Posterior vena cava (tissue), 2 donors: ENCODE results near the gene RACGAP1. TPM values are rescaled to one million over a fixed set of nuclear protein-coding genes. Genes with fewer than 3 reads are reported as not detected.

ENCODE experiments used
- DNase-seq: peaks from one replicate; pipeline ENCODE4 v3.0.0-alpha.2; 2020; ENCODE audit warnings: low spot score
- intact Hi-C, 2 donors: fragments of 100-400 bp; cut with DNase I; formaldehyde crosslinking; loops; one replicate each; pipeline versions ENCODE4 v1.14.1 to v1.14.2; 2022 to 2023
- total RNA-seq, 2 donors: library from RNA; stranded (reverse); fragmentation: NEBNext Ultra II Directional; extraction: Animal tissue kit (Norgen Biotek cat#: 25700); gene quantifications; one replicate each; pipeline ENCODE4 v1.2.1, GENCODE V29; 2021
- donor health status: DM: yes; HTN: yes; CAD: no.
- donor health status: DM: yes; HTN: yes; CAD: no.

RACGAP1 gene
- total RNA-seq, 2 donors from 2014 or later, result 9.9 to 10.5 TPM

- peak; percentile 80 for DNase-seq
- intact Hi-C loops, result loop anchor here in 1 of 2 donors (5.0 to 10.0 kb wide), 2 partner anchors 91 to 193 kb away; no protein-coding TSS in a partner anchor
These were observed 32.8 kb upstream of the RACGAP1 start for GRCh38 chr12:50057896-50058670.

- intact Hi-C loops, result loop anchor here in 1 of 2 donors (5.0 to 10.0 kb wide), 2 partner anchors 90 to 192 kb away; no protein-coding TSS in a partner anchor
- peak; percentile 90 for DNase-seq
These were observed 31.9 kb upstream of the RACGAP1 start, which contains the start of gene ASIC1 for GRCh38 chr12:50057000-50057841. Gene ASIC1, plus strand, starts transcription at chr12:50057596. Its CDS starts 1,171 bp downstream, at chr12:50058767.

DNA sequence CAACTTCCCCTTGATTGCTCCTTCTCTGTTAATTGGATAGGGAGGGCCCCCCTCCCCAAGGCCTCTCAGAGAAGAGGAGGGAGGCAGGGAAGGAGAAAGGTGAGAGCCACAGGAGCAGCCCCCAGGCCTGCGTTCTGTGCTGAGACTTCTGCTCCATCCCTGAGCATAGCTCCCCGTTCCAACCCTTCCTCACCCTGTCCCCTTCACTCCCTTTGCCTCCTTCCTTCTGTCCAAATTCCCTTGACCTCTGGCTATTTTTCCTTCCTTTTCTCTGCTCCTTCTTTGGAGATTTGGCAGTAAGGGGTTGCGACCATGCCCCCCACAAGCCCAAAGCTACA, 31.3 kb upstream of the RACGAP1 start:
- intact Hi-C loops, result loop anchor here in 1 of 2 donors (5.0 to 10.0 kb wide), 2 partner anchors 89 to 192 kb away; no protein-coding TSS in a partner anchor

DNA sequence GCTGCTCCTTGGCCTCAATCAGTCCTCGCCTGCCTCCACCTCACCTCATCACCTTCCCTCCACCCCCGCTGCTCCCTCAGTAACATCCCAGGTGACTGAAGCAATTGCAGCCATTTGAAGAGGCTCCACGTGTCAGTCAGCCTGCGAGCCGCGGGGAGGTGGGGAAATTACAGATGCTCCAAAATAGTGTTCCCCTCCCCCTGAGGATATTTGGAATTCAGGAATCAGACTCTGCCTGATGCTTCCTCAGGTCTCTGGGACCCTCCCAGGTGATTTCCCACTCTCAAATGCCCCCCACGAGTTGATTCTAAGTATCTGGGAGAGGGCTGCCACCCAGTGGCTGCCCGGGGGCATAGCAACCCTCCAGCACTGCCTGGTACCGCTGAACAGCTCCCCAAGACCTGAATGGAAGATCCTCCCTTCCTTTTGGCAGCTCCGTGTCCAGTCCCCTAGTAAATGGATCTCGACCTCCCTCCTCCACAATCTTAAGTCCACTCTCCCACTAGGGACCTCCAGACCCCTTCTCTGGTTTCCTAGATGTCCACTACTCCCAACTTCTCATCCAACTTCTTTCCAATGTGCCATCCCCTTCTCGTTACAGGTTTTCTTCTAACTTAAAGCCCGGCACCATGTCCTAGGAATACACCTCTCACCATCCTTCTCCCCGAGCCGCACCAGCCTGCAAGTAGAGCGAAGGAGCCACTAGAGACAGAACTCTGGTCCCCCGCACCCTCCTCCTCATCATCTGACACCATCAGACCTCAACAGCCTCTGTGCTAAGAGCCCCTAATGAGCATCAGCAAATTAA, 30.7 kb upstream of the RACGAP1 start:
- DNase-seq, result no peak
- intact Hi-C loops, result loop anchor here in 1 of 2 donors (5.0 to 10.0 kb wide), 2 partner anchors 89 to 191 kb away; no protein-coding TSS in a partner anchor

More for the DNA sequence above, 31.3 kb upstream of the RACGAP1 start:
- no peak for DNase-seq

DNA sequence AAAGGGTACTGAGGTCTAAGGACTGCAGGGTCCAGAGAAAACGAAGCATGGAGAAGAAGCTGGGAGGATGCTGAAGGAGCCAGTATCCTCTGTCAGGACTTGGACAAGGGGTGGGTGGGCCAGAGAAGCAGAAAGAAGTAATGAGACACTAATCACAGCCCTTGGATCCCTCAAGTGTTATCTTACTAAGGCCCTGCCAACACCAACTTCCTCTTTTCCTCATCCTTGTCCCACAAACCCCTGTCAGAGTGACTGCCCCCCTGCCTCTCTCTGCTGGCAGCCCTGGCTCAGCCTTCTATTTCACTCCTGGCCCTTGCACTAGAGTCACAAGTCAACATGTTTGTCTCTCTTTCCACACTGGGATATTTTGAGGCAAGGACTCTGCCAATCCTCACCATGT, 28.3 kb upstream of the RACGAP1 start:
- DNase-seq, result no peak
- intact Hi-C loops, result loop anchor here in 1 of 2 donors (10.0 kb wide), 1 partner anchor 189 kb away; no protein-coding TSS in a partner anchor

DNA sequence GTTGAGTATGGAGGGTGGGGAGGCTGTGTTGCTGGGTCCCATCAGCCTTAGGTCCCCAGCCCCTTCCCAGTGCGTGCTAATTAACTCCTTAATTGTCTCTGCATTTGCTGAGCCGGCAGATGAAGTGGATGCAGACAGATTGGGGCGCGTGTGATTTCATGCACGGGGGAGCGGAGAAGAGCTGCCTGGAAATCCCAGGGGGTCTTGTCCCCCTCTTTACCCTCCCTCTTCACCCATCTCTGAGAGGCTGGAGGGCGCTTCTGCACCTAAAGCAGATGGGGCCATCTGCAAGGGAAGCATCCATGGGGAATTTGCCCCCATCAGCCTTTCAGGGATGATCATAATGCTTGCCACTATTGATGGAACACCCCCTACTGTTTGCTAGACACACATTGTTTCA, 27.7 kb upstream of the RACGAP1 start:
- no peak for DNase-seq
- intact Hi-C loops, result loop anchor here (1.0 to 10.0 kb wide), 2 partner anchors 92 to 188 kb away; partner anchors contain the start of gene AQP5 (in 1 of the 2)

DNA sequence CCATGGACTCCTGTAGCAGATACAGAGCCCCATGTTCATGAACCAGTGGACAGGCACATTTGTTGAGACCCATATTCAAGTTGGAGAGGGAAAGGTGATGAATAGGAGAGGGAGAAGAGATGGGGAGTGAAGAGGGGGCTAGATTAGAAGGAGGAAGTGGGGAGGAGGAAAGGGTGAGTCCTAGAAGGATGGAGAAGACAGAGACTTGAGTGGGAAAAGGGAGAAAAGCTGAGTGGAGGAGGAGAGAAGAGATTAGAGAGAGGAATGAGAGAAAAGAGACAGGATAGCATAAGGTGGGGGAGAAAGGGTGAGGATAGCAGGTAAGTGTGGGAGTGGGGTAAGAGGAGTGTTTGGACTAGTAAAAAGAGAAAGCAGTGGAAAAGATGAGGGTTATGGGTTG, 27.2 kb upstream of the RACGAP1 start:
- DNase-seq, result no peak
- intact Hi-C loops, result loop anchor here (1.0 to 10.0 kb wide), 2 partner anchors 91 to 188 kb away; partner anchors contain the start of gene AQP5 (in 1 of the 2)

DNA sequence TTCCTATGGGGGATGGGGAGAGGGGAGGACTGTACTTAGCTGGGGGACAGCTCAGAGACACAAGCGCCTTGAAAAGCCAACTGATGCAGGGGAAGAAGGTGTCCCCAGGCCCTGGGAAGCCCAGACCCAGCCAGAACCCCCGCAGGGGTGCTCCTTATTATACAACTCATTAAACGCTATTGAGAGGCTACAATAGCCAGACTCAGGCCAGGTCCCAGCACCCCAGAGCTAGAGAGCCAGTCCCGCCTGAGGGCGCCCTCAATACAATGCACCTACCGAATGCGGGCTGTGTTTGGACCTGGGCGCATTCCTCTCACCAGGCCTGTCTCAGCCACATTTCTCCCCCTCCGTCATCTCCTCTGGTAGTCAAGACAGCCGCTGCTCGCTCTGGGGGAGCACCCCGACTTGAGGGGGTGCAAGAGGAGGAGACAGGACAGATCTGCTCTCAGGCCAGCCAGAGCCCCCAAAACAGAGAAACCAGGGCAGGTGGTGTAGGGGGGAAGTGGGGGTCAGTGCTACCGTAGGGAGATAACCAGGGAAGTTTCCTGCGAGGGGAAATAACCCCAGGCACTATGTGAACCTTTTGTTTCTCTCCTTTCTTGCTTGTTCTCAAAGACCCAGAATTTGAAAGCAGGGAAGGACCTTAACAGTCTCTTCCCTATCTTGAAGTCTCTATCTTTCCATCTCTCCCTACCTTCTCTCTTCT, 26.0 kb upstream of the RACGAP1 start:
- intact Hi-C loops, result loop anchor here in 1 of 2 donors (10.0 kb wide), 1 partner anchor 186 kb away; no protein-coding TSS in a partner anchor
- DNase-seq, result peak; percentile 54

DNA sequence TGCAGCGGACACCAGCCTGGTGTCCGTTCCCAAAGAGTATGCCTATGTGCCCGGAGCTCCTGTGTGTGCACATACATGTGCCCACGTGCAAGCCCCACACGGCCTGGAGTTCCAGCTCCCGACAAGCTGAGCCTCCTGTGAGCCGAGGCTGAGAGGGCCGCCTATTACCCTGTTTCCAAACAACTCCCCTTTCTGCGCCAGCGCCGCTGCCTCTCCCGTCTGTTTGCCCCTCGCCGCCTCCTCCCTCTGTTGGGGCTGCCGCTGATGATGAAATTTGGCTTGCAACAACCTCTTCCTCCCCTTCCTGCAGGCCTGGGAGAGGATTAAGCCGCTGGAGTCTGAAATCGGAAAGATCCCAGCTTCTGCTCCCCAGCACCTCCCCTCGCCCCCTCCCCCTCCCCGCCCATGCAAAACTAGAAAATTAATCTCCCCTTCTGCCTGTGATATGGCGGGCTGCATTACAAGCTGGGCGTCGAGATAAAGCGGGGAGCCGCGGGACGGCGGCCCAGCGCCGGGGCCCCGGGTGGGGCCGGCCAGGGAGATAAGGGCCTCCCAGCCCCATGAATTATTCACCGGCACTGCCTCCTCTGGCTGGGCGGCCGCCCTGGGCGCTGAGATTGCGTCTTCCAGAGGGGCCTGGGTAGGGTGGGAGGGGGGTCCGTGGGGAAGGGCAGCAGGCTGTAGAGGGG, 25.3 kb upstream of the RACGAP1 start:
- peak; percentile 93 for DNase-seq
- intact Hi-C loops, result loop anchor here in 1 of 2 donors (10.0 kb wide), 1 partner anchor 186 kb away; no protein-coding TSS in a partner anchor

DNA sequence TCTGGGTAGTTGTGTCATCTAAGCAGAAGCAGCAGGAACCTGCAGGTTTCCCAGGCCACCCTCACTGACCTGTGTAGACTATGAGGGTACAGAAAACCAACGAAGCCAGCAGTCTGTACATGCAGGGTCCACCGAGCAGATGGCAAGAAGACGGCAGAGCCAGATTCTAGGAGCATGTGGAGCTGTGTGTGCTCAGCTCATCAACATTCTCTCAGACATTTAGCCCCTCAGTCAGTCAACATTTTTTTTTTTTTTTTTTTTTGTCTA, 24.8 kb upstream of the RACGAP1 start:
- no peak for DNase-seq
- intact Hi-C loops, result loop anchor here in 1 of 2 donors (10.0 kb wide), 1 partner anchor 185 kb away; no protein-coding TSS in a partner anchor

DNA sequence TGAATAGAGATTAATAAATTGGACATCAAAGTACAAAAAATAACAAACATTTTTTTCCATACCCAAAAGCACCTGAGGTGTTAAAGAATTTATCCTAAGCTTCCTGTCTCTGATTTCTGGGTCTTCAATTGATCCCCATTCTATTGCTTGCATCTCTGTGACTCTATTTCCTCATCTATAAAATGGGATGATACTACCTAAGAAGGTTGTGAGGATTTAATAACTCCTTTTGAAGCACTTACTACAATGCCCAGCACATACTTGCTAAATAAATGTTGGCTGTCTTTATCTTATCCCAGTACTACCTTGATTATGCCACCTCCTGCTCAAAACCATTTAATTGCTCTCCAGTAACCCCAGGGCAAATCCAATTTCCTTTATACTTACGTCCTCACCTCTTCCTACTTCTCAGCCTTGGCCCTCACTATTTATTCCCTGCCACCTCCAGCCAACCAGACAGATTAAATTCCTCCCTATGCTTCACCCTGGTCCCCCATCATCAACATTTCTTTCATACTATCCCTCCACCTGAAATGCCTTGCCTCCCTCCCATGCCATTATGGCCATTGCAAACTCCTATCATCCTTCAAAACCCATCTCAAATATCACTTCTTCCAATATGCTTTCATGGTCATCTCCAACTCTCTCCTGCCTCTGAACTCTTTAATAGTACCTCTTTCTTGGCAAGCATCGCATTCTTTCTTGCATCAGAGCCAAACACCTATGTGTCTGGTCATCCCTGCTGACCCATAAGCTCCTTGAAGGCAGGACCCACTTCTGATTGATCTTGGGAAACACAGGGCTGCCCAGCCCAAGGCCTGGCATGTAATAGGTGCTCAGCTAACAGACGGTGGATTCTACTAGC, 24.2 kb upstream of the RACGAP1 start:
- intact Hi-C loops, result loop anchor here in 1 of 2 donors (10.0 kb wide), 1 partner anchor 185 kb away; no protein-coding TSS in a partner anchor
- DNase-seq, result no peak

DNA sequence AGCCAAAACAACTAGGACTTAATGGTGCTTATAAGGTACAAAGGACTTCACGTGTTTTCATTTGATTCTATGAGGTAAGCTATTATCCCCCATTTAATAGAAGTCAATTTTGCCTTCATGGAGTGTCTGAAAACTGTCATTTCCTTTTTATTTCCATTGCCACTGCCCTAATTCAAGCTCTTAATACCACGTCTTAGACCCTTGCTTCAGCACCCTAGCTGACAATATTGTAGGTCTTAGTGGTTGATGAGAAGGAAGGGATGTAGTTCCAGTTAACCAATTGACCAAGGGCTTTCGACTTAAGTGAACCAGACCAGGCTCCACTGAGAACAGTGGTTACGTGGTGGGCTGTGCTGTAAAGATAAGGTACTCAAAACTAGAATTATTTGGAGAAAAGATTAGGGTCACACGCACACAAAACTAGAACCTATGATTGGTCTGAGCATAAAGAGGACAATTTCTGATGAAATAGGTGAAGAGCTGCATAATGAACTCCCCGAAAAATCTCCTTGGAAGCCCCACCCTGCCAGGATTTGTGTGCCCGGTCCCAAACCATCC, 22.5 kb upstream of the RACGAP1 start:
- intact Hi-C loops, result no loop called here
- no peak for DNase-seq

- intact Hi-C loops, result no loop called here
These were observed 18.6 kb upstream of the RACGAP1 start for GRCh38 chr12:50043854-50044253.

GRCh38 chr12:50043308-50043707, 18.0 kb upstream of the RACGAP1 start:
- DNase-seq, result no peak
- intact Hi-C loops, result no loop called here

More at GRCh38 chr12:50043854-50044253, 18.6 kb upstream of the RACGAP1 start:
- no peak for DNase-seq

- intact Hi-C loops, result no loop called here
These were observed 17.4 kb upstream of the RACGAP1 start for GRCh38 chr12:50042693-50043092.

GRCh38 chr12:50041962-50042361, 16.7 kb upstream of the RACGAP1 start:
- intact Hi-C loops, result no loop called here
- DNase-seq, result no peak

More at GRCh38 chr12:50042693-50043092, 17.4 kb upstream of the RACGAP1 start:
- no peak for DNase-seq
